Endothelial cell of coronary artery (primary cell): ENCODE measurements around the gene CLEC17A. TPM values are rescaled to one million over a fixed set of nuclear protein-coding genes. Genes with fewer than 3 reads are reported as not detected.

Source experiments
- total RNA-seq: library from RNA; depleted of rRNA; stranded (reverse); fragments of >200 nt; gene quantifications from 2 replicates; pipeline ENCODE4 v1.2.3, GENCODE V29; 2014

Gene CLEC17A
- total RNA-seq: not detected in 2 replicates

GRCh38 chr19:14582894-14583340 is at the start of gene CLEC17A:
CLEC17A (plus strand) TSS chr19:14583084; CDS start chr19:14583161, 77 bp downstream.

GRCh38 chr19:14571695-14572490 is 11.0 kb upstream of the CLEC17A start, which contains the start of gene NDUFB7:
NDUFB7 (minus strand) TSS chr19:14572066; CDS start chr19:14572000, 66 bp downstream.

Other genes starting within 250 kb of the CLEC17A start
- gene ADGRE5, start 201.6 kb upstream of the CLEC17A start, total RNA-seq: 5.4 and 10.5 TPM in 2 replicates
- gene DDX39A, start 163.7 kb upstream of the CLEC17A start, total RNA-seq: 50.0 and 86.0 TPM in 2 replicates
- 263 and 295 TPM in 2 replicates for gene PKN1, start 149.8 kb upstream of the CLEC17A start, total RNA-seq
- gene PTGER1, start 107.7 kb upstream of the CLEC17A start, total RNA-seq: 0.27 and 0.28 TPM in 2 replicates
- 134 and 147 TPM in 2 replicates for gene GIPC1, start 87.0 kb upstream of the CLEC17A start, total RNA-seq
- gene DNAJB1, start 64.7 kb upstream of the CLEC17A start, total RNA-seq: 36.8 and 45.4 TPM in 2 replicates
- 19.5 and 21.3 TPM in 2 replicates for gene TECR, start 53.5 kb upstream of the CLEC17A start, total RNA-seq
- gene NDUFB7, start 11.0 kb upstream of the CLEC17A start, total RNA-seq: 283 and 352 TPM in 2 replicates
- gene ADGRE3, start 91.8 kb downstream of the CLEC17A start, total RNA-seq: not detected in 2 replicates
- gene ZNF333, start 107.0 kb downstream of the CLEC17A start, total RNA-seq: 11.2 and 17.7 TPM in 2 replicates
- not detected in 2 replicates for gene ADGRE2, start 195.5 kb downstream of the CLEC17A start, total RNA-seq